Kidney (tissue), 14 donors: ENCODE results near the gene SDC4. TPM values are rescaled to one million over a fixed set of nuclear protein-coding genes. Genes with fewer than 3 reads are reported as not detected.

Source experiments
- DNase-seq, 5 donors: peaks; one replicate each; pipeline ENCODE4 v3.0.0-alpha.2; 2013 to 2020
- FAIRE-seq: peaks from 2 replicates; lab custom pipeline; 2012; peaks lifted over from hg19 to GRCh38; lab: Jason Lieb, UNC
- H3K27ac ChIP-seq, 2 donors: one replicate each; pipeline ENCODE4 v1.7.0; 2013; ENCODE audit warnings: low read depth in 2 of 2, low read length in 2 of 2, inconsistent platforms in 1 of 2
- H3K27me3 ChIP-seq: one replicate; pipeline ENCODE4 v1.7.1; 2013; ENCODE audit warnings: low read length, inconsistent platforms; ENCODE audit not compliant: control insufficient read depth, insufficient read depth
- H3K36me3 ChIP-seq, 3 donors: one replicate each; pipeline versions ENCODE4 v1.7.0 to v1.7.1; 2013; ENCODE audit warnings: low read length in 3 of 3, control low read depth in 1 of 3, inconsistent platforms in 1 of 3; ENCODE audit not compliant: insufficient read depth in 3 of 3, control insufficient read depth in 2 of 3
- H3K4me1 ChIP-seq, 3 donors: one replicate each; pipeline versions ENCODE4 v1.7.0 to v1.7.1; 2013; ENCODE audit warnings: low read length in 3 of 3, inconsistent platforms in 1 of 3, low read depth in 1 of 3; ENCODE audit not compliant: control insufficient read depth in 2 of 3, insufficient read depth in 2 of 3
- H3K4me3 ChIP-seq, 3 donors: one replicate each; pipeline versions ENCODE4 v1.7.0 to v1.8.1; 2013; ENCODE audit warnings: low read length in 3 of 3, control low read depth in 1 of 3, inconsistent platforms in 1 of 3
- H3K9ac ChIP-seq, 3 donors: one replicate each; pipeline versions ENCODE4 v1.7.0 to v1.7.1; 2013; ENCODE audit warnings: low read length in 3 of 3, control low read depth in 1 of 3, inconsistent platforms in 1 of 3
- H3K9me3 ChIP-seq, 3 donors: one replicate each; pipeline versions ENCODE4 v1.7.0 to v1.7.1; 2013; ENCODE audit warnings: low read length in 3 of 3, control low read depth in 1 of 3, inconsistent platforms in 1 of 3; ENCODE audit not compliant: control insufficient read depth in 2 of 3, insufficient read depth in 1 of 3
- CTCF ChIP-seq: IDR thresholded peaks from 3 replicates; pipeline ENCODE4 v1.5.1; 2012; ENCODE audit warnings: mild to moderate bottlenecking, moderate library complexity, borderline replicate concordance; ENCODE audit not compliant: insufficient read depth; ENCODE audit errors: extremely low read depth
- intact Hi-C: fragments of 100-400 bp; cut with DNase I; formaldehyde crosslinking; loops from one replicate; pipeline ENCODE4 v1.11.1; 2022
- polyA plus RNA-seq: library from polyadenylated mRNA; stranded (reverse); fragments of 350-450 nt; fragmentation: Illumina TruSeq; extraction: RNeasy Lipid Tissue Mini Kit (QIAGEN cat#74804); gene quantifications from one replicate; pipeline ENCODE4 v1.2.3, GENCODE V29; 2014; ENCODE audit warnings: low read depth, low replicate concordance; ENCODE audit not compliant: insufficient read depth
- total RNA-seq: library from RNA; stranded (reverse); fragmentation: NEBNext Ultra II Directional; extraction: Animal tissue kit (Norgen Biotek cat#: 25700); gene quantifications from one replicate; pipeline ENCODE4 v1.2.1, GENCODE V29; 2021
- donor health status: control.
- donor health status: control.
- donor health status: control.
- donor health status: control.
- donor health status: control.
- donor health status: DM: yes; HTN: yes; CAD: no.
- donor health status: Normal renal cell carcinoma (clear cell type).

Gene SDC4
- total and polyA plus RNA-seq, 2 donors from 2014 or later = 242 to 397 TPM

- no peaks in the 10 kb centered on the region for H3K27me3 ChIP-seq
- peaks cover 6 to 63% (median 50%) of the 10 kb centered on the region in 3 donors for H3K4me1 ChIP-seq
- H3K27ac ChIP-seq = peak overlapping the region; percentile 96 to 99
- peaks cover 2 to 40% (median 8%) of the 10 kb centered on the region in 3 donors for H3K36me3 ChIP-seq
- H3K9ac ChIP-seq = peak overlapping the region in 2 of 3 donors; percentile 3 to 100
- DNase-seq = peak in 2 of 5 donors; percentile 29 to 84
- FAIRE-seq = no peak
- no peaks in the 10 kb centered on the region for H3K9me3 ChIP-seq
- intact Hi-C loops = no loop called here
- peak overlapping the region in 2 of 3 donors; percentile 8 to 85 for H3K4me3 ChIP-seq
- TF ChIP-seq CTCF = no peak
These were observed 11.5 kb downstream of the SDC4 start for GRCh38 chr20:45336530-45337366.

- Histone ChIP-seq H3K9ac (no peak overlapping the region), H3K27ac (peak overlapping the region; percentile 30 to 54), H3K9me3 (no peaks in the 10 kb centered on the region), H3K27me3 (no peaks in the 10 kb centered on the region), H3K4me1 (peaks cover 0 to 27% (median 20%) of the 10 kb centered on the region in 3 donors), H3K4me3 (no peak overlapping the region), H3K36me3 (peaks cover 4 to 71% (median 46%) of the 10 kb centered on the region in 3 donors)
- no peak for TF ChIP-seq CTCF
- DNase-seq (no peak), FAIRE-seq (no peak)
- intact Hi-C loops = no loop called here
These were observed 17.7 kb downstream of the SDC4 start for GRCh38 chr20:45330476-45330875.

- Histone ChIP-seq H3K36me3 (peaks cover 3 to 69% (median 47%) of the 10 kb centered on the region in 3 donors), H3K4me3 (no peak overlapping the region), H3K27ac (peak overlapping the region; percentile 58 to 77), H3K9ac (peak overlapping the region in 1 of 3 donors; percentile 15), H3K27me3 (no peaks in the 10 kb centered on the region), H3K9me3 (no peaks in the 10 kb centered on the region), H3K4me1 (peaks cover 0 to 24% (median 19%) of the 10 kb centered on the region in 3 donors)
- no peak for FAIRE-seq
- TF ChIP-seq CTCF = no peak
- peak in 2 of 5 donors; percentile 11 to 44 for DNase-seq
- intact Hi-C loops = no loop called here
These were observed 18.5 kb downstream of the SDC4 start for GRCh38 chr20:45329497-45330319.
